ENCODE measurements around the gene GRIP2. TPM values are rescaled to one million over a fixed set of nuclear protein-coding genes. Genes with fewer than 3 reads are reported as not detected.

Gene GRIP2
- polyA plus RNA-seq, 1 donor from 2014 or later, result 8.6 TPM

- Histone ChIP-seq H3F3A (ENCODE audit: insufficient read depth, low read length, poor library complexity, severe bottlenecking) (no peaks in the 10 kb centered on the region), H3K36me3 (ENCODE audit: insufficient read depth, low read length) (no peaks in the 10 kb centered on the region), H3K9ac (ENCODE audit: low read length) (no peak overlapping the region), H3K4me2 (ENCODE audit: low read length) (no peak overlapping the region), H3K27me3 (ENCODE audit: insufficient read depth, low read depth, low read length) (no peaks in the 10 kb centered on the region), H3K9me2 (ENCODE audit: insufficient read depth, low read length) (no peaks in the 10 kb centered on the region), H3K79me2 (replicated peaks; ENCODE audit: insufficient read depth, low read length) (no peaks in the 10 kb centered on the region), H2AFZ (ENCODE audit: low read depth, low read length) (no peak overlapping the region), H3K27ac (ENCODE audit: low read length) (no peak overlapping the region), H4K20me1 (ENCODE audit: insufficient read depth) (no peaks in the 10 kb centered on the region), H3K9me3 (ENCODE audit: low read length) (no peaks in the 10 kb centered on the region), H3K4me3 (ENCODE audit: low read length) (no peak overlapping the region)
- TF ChIP-seq POLR2AphosphoS5 (IDR thresholded peaks at IDR 0.05) (no peak), CTCF (IDR thresholded peaks at IDR 0.05; ENCODE audit: poor library complexity, severe bottlenecking) (no peak), EZH2 (IDR thresholded peaks at IDR 0.05; ENCODE audit: borderline replicate concordance, insufficient read depth, low read length, poor library complexity, severe bottlenecking) (no peak), EP300 (conservative IDR thresholded peaks at IDR 0.05; ENCODE audit: poor library complexity, severe bottlenecking) (no peak)
Observed at GRCh38 chr3:14562121-14562890, 22.2 kb upstream of the GRIP2 start.

GRCh38 chr3:14561051-14561960 lies 21.2 kb upstream of the GRIP2 start:
- no peak overlapping the region for H3K27ac ChIP-seq (ENCODE audit: low read length)
- H3K4me3 ChIP-seq (ENCODE audit: low read length), result no peak overlapping the region

More at GRCh38 chr3:14561051-14561960, 21.2 kb upstream of the GRIP2 start:
- Histone ChIP-seq H3F3A (ENCODE audit: insufficient read depth, low read length, poor library complexity, severe bottlenecking) (no peaks in the 10 kb centered on the region), H2AFZ (ENCODE audit: low read depth, low read length) (no peak overlapping the region), H3K36me3 (ENCODE audit: insufficient read depth, low read length) (no peaks in the 10 kb centered on the region), H3K27me3 (ENCODE audit: insufficient read depth, low read depth, low read length) (no peaks in the 10 kb centered on the region), H3K9me2 (ENCODE audit: insufficient read depth, low read length) (no peaks in the 10 kb centered on the region), H3K9me3 (ENCODE audit: low read length) (no peaks in the 10 kb centered on the region), H3K4me2 (ENCODE audit: low read length) (no peak overlapping the region), H3K9ac (ENCODE audit: low read length) (no peak overlapping the region), H4K20me1 (ENCODE audit: insufficient read depth) (no peaks in the 10 kb centered on the region), H3K79me2 (replicated peaks; ENCODE audit: insufficient read depth, low read length) (no peaks in the 10 kb centered on the region)
- TF ChIP-seq EP300 (conservative IDR thresholded peaks at IDR 0.05; ENCODE audit: poor library complexity, severe bottlenecking), result no peak
- TF ChIP-seq MXI1 (conservative IDR thresholded peaks at IDR 0.05; ENCODE audit: poor library complexity, severe bottlenecking), result no peak
- no peak for TF ChIP-seq SMC3 (conservative IDR thresholded peaks at IDR 0.05; ENCODE audit: poor library complexity)
- no peak for TF ChIP-seq EZH2 (IDR thresholded peaks at IDR 0.05; ENCODE audit: borderline replicate concordance, insufficient read depth, low read length, poor library complexity, severe bottlenecking)
- TF ChIP-seq REST (IDR thresholded peaks at IDR 0.05; ENCODE audit: borderline replicate concordance), result no peak
- TF ChIP-seq TAF1 (IDR thresholded peaks at IDR 0.05; ENCODE audit: low read depth), result no peak
- no peak for TF ChIP-seq POLR2AphosphoS5 (IDR thresholded peaks at IDR 0.05)
- TF ChIP-seq CTCF (IDR thresholded peaks at IDR 0.05; ENCODE audit: poor library complexity, severe bottlenecking), result no peak
- TF ChIP-seq RAD21 (conservative IDR thresholded peaks at IDR 0.05), result no peak
